Measurements from ENCODE around the gene ZFP92. TPM values are rescaled to one million over a fixed set of nuclear protein-coding genes. Genes with fewer than 3 reads are reported as not detected.
"Not testable (repeated sequence)": the region's sequence is repeated elsewhere in the genome, so short reads cannot be mapped to it uniquely, and the experiment has no call there.

Gene ZFP92
- total RNA-seq, 1 donor from 2014 or later, result 0.06 TPM

DNA sequence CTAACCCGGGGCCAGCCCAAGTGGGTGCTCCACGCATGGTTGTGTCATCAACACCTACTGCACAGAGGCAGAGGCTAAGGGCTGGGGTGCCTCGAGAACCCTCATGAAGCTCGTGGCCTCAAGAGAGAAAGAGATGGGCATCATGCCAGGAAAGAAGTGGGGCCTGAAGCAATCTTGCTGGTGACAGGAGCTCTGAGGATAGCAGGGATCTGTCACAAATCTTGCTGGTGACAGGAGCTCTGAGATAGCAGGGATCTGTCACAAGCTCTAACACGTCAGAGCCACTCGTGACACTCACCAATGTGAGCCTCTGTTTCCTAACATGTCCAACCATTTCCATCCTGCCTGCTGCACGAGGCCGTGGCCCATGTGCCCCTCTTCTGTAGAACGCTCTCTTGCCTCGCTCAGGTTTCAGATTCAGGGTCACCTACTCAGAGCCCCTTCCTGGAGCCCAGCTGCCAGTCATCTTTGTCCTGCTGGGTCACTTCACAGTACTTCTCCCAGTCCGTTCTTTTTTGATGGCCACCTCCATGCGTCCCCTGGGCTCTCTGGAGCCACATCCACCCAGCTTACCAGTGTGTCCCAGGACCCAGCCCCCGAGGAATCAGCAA, 31.2 kb upstream of the ZFP92 start:
- TF ChIP-seq, protein P1, sequence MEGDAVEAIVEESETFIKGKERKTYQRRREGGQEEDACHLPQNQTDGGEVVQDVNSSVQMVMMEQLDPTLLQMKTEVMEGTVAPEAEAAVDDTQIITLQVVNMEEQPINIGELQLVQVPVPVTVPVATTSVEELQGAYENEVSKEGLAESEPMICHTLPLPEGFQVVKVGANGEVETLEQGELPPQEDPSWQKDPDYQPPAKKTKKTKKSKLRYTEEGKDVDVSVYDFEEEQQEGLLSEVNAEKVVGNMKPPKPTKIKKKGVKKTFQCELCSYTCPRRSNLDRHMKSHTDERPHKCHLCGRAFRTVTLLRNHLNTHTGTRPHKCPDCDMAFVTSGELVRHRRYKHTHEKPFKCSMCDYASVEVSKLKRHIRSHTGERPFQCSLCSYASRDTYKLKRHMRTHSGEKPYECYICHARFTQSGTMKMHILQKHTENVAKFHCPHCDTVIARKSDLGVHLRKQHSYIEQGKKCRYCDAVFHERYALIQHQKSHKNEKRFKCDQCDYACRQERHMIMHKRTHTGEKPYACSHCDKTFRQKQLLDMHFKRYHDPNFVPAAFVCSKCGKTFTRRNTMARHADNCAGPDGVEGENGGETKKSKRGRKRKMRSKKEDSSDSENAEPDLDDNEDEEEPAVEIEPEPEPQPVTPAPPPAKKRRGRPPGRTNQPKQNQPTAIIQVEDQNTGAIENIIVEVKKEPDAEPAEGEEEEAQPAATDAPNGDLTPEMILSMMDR (conservative IDR thresholded peaks at IDR 0.05; ENCODE audit: low read depth, low read length), result no peak
- DNase-seq (ENCODE audit: low read depth), result no peak
- H3K4me3 ChIP-seq (ENCODE audit: low read depth, low read length), result no peak overlapping the region

DNA sequence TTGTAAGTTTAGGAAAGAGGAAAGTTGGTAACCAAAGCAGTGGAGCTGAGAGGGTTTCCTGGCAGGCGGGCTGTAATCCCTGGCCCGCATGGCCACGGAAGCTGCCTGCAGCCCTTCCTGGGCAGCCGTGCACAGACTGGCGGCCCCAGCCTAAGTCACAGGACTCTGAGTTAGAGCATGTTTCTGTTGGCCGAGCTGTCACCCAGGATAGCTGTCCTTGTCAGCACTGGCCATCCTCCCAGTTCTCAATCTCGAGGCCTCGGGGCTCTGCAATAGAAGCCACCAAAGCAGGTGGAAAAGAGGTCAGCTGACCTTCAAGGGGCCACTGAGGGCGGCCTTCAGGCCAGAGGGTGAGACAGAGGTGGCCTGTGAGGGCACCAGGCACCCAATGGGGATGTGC, 30.6 kb upstream of the ZFP92 start:
- TF ChIP-seq, protein P1 (conservative IDR thresholded peaks at IDR 0.05; ENCODE audit: low read depth, low read length), result no peak
- no peak for DNase-seq (ENCODE audit: low read depth)
- H3K4me3 ChIP-seq (ENCODE audit: low read depth, low read length), result no peak overlapping the region

DNA sequence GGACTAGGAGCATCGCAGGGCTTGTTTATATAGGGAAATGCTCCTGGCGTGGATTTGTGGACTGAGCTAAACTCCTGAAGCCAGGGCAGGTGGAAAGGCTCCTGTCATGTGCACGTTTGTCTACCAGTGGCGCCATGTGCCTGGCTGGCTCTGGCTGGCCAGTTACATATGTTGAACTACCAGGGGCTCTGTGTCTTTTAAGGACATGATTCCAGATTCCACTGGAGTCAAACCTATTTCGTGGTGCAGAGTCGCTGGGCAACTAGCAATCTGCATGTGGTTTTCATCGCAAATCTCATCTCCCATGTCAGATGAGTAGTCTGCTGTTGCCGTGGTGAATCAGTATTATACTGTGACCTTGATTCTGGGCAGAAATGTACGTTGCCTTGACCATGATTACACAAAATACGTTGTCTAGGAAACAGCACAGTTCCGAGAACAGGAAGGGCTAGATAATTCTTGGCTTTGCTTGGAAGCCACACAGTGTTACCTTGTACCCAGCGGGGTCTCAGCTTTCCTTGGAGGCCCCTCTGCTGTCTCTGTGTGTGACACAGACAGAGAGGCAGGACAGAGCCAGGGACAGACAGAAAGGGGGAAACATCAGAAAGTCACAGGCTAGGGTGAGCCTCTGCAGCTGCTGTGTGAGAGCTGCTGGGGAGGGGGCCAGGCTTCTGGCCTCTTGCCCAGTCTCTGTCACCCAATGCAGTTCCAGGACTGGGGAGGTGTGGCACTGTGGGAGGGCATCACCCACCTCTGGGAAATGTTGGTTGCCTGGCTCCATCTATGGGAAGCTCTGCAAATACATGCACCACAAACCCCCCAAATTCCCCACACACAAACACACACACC, 29.4 kb upstream of the ZFP92 start:
- peak; percentile 12 for DNase-seq (ENCODE audit: low read depth)
- TF ChIP-seq, protein P1 (conservative IDR thresholded peaks at IDR 0.05; ENCODE audit: low read depth, low read length), result no peak

DNA sequence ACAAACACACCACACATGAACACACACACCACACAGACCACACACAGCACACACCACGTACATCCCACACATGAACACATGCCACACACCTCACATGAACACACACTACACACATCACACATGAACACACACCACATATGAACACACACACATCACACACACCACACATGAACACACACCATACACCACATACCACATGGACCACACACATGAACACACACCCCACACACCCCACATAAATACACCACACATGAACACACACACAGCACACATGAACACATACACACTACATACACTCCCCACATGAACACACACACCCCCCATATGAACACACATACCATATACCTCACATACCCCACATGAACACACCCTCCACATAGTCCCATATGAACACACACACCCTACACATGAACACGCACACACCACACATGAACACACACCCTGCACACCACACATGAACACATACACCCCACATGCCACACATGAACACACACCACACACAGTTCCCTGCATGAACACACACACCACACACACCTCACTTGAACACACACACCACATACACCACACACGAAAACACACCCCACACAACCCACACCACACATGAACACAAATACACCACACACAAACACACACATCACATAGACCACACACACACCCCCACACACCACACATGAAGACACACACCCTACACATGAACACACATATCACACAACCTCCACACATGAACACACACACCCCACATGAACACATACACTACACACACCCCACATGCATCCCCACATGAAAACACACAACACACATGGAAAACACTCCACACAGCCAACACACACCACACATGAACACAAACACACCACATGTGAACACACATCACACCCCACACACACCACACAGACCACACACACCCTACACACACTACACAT, 28.4 kb upstream of the ZFP92 start:
- DNase-seq (ENCODE audit: low read depth), result no peak
- no peak overlapping the region for H3K4me3 ChIP-seq (ENCODE audit: low read depth, low read length)
- TF ChIP-seq, protein P1 (conservative IDR thresholded peaks at IDR 0.05; ENCODE audit: low read depth, low read length), result no peak

More for the DNA sequence above, 29.4 kb upstream of the ZFP92 start:
- no peak overlapping the region for H3K4me3 ChIP-seq (ENCODE audit: low read depth, low read length)

DNA sequence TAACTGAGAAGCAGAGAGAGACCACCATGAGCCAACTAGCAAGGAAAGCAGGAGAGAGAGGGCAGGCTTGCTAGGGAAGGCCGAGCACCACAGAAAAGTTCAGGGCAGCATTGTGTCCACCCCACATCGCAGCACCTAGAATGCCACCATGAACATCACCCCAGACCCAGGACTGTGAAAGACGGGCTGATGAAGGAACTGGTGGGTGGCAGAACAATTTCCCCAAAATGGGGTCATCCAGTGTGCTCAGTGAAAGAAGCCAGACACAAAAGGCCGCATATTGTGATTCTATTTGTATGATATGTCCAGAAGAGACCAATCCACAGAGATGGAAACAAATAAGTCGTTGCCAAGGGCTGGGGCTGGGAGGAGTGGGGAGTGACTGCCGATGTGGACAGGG, 26.9 kb upstream of the ZFP92 start:
- H3K4me3 ChIP-seq (ENCODE audit: low read depth, low read length), result no peak overlapping the region
- DNase-seq (ENCODE audit: low read depth), result no peak
- TF ChIP-seq, protein P1 (conservative IDR thresholded peaks at IDR 0.05; ENCODE audit: low read depth, low read length), result no peak

DNA sequence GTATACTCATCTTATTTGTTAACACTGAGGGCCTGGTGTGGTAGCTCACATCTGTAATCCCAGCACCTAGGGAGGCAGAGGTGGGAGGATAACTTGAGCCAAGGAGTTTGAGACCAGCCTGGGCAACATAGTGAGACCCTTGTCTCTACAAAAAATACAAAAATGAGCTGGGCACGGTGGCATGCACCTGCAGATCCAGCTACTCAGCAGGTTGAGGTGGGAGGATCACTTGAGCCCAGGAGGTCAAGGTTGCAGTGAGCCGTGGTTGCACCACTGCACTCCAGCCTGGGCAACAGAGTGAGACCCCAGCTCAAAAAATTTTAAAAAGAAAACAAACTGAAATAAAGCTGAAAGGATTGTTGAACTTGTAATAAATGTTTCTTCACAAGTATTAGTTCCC, 26.3 kb upstream of the ZFP92 start:
- not testable (repeated sequence) for DNase-seq (ENCODE audit: low read depth); H3K4me3 ChIP-seq (ENCODE audit: low read depth, low read length)

DNA sequence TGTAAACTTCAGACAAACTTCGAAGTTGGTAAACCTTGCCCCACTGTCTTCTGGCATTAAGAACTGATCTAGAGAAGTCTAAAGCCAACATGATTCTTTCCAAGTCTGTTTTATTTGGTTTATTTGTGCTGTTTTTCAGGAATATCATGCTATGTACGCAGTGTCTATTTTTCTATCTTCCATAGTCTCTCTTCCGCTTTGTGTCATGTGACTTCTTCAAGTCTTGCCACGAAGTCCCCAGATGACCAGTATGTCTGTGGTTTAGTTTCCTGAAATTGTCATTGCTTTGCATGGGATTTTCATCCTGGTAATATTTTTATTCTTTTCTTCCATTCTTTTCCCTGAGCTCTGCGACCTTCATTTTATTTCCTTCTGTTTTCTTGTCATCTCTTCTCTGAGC, 25.2 kb upstream of the ZFP92 start:
- no peak overlapping the region for H3K4me3 ChIP-seq (ENCODE audit: low read depth, low read length)
- DNase-seq (ENCODE audit: low read depth), result no peak
- TF ChIP-seq, protein P1 (conservative IDR thresholded peaks at IDR 0.05; ENCODE audit: low read depth, low read length), result no peak

Data from epithelial cell of proximal tubule (primary cell).